SK-N-MC (cell line): ENCODE measurements around the gene CYP2R1.

Source experiments
- EZH2 ChIP-seq: fragments of 200-600 bp; sonication (generic); IDR thresholded peaks from one replicate; pipeline ENCODE4 v1.6.1; 2017; ENCODE audit warnings: antibody characterized with exemption
- POLR2AphosphoS5 ChIP-seq: IDR thresholded peaks from 2 replicates; pipeline ENCODE4 v1.6.1; 2012; ENCODE audit warnings: mild to moderate bottlenecking, low read depth, low read length, borderline replicate concordance

DNA sequence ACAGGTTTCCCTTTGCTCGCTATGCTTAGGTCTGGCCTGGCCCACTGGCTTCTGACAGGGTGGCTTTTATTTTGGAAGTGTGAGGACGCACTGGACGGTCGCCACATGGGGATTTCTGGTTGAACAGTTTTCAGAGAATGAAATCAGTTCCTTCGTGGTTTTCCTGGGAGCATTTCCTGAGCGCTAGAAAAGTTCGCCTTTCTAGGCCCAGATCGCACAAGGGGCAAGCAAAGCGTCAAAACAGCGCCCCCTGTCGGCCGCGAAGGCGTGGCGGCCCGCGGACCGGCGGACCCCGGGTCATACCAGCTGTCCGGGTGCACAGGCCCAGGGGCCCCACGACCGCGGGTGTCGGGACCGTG is 12.7 kb upstream of the CYP2R1 start:
- no peak for TF ChIP-seq EZH2
- TF ChIP-seq POLR2AphosphoS5 = no peak
